Measurements from ENCODE around the gene HS1BP3. TPM values are rescaled to one million over a fixed set of nuclear protein-coding genes. Genes with fewer than 3 reads are reported as not detected.

HS1BP3 gene
- total and polyA plus RNA-seq, 9 of the 15 experiments (the other 6 are each of a cell fraction or from before 2014, with no cell fraction given) = 0.41 to 8.3 (median 5.9) TPM

DNA sequence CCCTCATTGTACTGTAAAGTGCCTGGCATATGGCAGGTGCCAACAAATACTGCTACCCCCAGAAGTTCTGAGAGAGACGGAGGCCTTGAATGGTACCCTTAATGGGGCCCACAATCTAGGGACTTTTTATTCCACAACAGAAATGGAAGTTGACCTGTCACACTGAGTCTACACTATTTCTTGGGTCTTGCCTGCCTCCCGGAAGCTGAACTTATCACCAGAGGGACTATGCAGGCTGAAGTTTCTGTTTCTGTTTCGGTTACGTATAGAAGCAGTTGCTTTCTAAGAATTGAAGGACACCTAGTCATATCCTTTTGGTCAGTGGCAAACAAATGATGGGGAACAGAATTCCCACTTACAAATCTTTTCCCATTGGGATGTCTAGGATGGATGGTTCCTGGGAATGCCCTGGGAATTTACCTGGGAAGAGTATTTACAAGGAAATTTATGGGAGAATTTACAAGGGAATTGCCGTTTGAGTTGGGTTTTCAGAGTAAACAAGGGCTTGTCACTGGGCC, 74.2 kb downstream of the HS1BP3 start (continued):
- TF ChIP-seq, protein P1, sequence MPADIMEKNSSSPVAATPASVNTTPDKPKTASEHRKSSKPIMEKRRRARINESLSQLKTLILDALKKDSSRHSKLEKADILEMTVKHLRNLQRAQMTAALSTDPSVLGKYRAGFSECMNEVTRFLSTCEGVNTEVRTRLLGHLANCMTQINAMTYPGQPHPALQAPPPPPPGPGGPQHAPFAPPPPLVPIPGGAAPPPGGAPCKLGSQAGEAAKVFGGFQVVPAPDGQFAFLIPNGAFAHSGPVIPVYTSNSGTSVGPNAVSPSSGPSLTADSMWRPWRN (IDR thresholded peaks at IDR 0.05; ENCODE audit: low read depth) = no peak
- TF ChIP-seq GABPA (tag; conservative IDR thresholded peaks at IDR 0.05; ENCODE audit: low read depth) = peak; percentile 74
- no peak for TF ChIP-seq RBFOX2 (IDR thresholded peaks at IDR 0.05; ENCODE audit: low read depth, low read length)
- TF ChIP-seq DDX20 (tag; IDR thresholded peaks at IDR 0.05; ENCODE audit: low read depth) = peak; percentile 72
- TF ChIP-seq, protein P2, sequence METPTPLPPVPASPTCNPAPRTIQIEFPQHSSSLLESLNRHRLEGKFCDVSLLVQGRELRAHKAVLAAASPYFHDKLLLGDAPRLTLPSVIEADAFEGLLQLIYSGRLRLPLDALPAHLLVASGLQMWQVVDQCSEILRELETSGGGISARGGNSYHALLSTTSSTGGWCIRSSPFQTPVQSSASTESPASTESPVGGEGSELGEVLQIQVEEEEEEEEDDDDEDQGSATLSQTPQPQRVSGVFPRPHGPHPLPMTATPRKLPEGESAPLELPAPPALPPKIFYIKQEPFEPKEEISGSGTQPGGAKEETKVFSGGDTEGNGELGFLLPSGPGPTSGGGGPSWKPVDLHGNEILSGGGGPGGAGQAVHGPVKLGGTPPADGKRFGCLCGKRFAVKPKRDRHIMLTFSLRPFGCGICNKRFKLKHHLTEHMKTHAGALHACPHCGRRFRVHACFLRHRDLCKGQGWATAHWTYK (CRISPR knock-in tag; IDR thresholded peaks at IDR 0.05) = 0 out of 2 replicates have a peak, but pooled peaks have one; percentile 72
- TF ChIP-seq TAF7 (tag; IDR thresholded peaks at IDR 0.05) = peak; percentile 3; the same call in 1 of the 2 replicates
- peak; percentile 81 for TF ChIP-seq ZNF589 (CRISPR knock-in tag; IDR thresholded peaks at IDR 0.05; ENCODE audit: low read depth)
- TF ChIP-seq, protein P3, sequence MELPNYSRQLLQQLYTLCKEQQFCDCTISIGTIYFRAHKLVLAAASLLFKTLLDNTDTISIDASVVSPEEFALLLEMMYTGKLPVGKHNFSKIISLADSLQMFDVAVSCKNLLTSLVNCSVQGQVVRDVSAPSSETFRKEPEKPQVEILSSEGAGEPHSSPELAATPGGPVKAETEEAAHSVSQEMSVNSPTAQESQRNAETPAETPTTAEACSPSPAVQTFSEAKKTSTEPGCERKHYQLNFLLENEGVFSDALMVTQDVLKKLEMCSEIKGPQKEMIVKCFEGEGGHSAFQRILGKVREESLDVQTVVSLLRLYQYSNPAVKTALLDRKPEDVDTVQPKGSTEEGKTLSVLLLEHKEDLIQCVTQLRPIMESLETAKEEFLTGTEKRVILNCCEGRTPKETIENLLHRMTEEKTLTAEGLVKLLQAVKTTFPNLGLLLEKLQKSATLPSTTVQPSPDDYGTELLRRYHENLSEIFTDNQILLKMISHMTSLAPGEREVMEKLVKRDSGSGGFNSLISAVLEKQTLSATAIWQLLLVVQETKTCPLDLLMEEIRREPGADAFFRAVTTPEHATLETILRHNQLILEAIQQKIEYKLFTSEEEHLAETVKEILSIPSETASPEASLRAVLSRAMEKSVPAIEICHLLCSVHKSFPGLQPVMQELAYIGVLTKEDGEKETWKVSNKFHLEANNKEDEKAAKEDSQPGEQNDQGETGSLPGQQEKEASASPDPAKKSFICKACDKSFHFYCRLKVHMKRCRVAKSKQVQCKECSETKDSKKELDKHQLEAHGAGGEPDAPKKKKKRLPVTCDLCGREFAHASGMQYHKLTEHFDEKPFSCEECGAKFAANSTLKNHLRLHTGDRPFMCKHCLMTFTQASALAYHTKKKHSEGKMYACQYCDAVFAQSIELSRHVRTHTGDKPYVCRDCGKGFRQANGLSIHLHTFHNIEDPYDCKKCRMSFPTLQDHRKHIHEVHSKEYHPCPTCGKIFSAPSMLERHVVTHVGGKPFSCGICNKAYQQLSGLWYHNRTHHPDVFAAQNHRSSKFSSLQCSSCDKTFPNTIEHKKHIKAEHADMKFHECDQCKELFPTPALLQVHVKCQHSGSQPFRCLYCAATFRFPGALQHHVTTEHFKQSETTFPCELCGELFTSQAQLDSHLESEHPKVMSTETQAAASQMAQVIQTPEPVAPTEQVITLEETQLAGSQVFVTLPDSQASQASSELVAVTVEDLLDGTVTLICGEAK (IDR thresholded peaks at IDR 0.05) = peak; percentile 47
- TF ChIP-seq, protein P3 (CRISPR knock-in tag; IDR thresholded peaks at IDR 0.05) = no peak
- TF ChIP-seq, protein P4, sequence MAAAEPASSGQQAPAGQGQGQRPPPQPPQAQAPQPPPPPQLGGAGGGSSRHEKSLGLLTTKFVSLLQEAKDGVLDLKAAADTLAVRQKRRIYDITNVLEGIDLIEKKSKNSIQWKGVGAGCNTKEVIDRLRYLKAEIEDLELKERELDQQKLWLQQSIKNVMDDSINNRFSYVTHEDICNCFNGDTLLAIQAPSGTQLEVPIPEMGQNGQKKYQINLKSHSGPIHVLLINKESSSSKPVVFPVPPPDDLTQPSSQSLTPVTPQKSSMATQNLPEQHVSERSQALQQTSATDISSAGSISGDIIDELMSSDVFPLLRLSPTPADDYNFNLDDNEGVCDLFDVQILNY (CRISPR knock-in tag; IDR thresholded peaks at IDR 0.05) = no peak
- TF ChIP-seq PHF20 (IDR thresholded peaks at IDR 0.05; ENCODE audit: partially characterized antibody) = no peak
- TF ChIP-seq FOXK2 (conservative IDR thresholded peaks at IDR 0.05 in 1 of 2, IDR thresholded peaks at IDR 0.05 in 1 of 2; ENCODE audit: low read depth in 2 of 2) = peak; percentile 37 to 48; a peak in 2 of 4 replicates
- TF ChIP-seq, protein P5, sequence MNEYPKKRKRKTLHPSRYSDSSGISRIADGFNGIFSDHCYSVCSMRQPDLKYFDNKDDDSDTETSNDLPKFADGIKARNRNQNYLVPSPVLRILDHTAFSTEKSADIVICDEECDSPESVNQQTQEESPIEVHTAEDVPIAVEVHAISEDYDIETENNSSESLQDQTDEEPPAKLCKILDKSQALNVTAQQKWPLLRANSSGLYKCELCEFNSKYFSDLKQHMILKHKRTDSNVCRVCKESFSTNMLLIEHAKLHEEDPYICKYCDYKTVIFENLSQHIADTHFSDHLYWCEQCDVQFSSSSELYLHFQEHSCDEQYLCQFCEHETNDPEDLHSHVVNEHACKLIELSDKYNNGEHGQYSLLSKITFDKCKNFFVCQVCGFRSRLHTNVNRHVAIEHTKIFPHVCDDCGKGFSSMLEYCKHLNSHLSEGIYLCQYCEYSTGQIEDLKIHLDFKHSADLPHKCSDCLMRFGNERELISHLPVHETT (CRISPR knock-in tag; conservative IDR thresholded peaks at IDR 0.05 in 1 of 2, IDR thresholded peaks at IDR 0.05 in 1 of 2) = peak in 1 of 2 experiments; percentile 81; a peak in 1 of 4 replicates
